Stimulated activated naive CD4-positive, alpha-beta T cell treated with Interleukin-2 at 50 U/mL for 16 hours (primary cell): ENCODE data around the gene FBXL7.

ENCODE experiments used
- DNase-seq: peaks from one replicate; lab custom pipeline; 2025; lab: John Stamatoyannopoulos, UW

FBXL7 gene

DNA sequence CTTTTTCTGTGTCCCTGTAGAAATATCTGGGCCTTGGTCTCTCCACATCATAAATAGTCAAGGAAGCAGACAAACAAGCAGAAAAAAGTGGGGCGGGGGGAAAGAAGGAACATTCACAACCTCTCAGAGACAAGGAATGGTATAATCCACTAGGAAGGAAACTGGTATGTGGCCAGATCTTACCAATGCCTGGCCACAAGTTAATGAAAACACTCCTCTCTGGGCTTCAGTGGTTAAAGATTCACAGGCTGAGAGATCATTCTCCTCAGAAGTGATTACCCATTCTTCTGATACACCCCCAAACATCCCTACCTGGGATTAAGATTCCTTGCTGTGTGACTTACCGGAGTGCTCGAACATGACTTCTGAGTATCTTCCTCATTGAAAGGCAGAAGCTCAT lies 389.0 kb downstream of the FBXL7 start:
- no peak for DNase-seq

DNA sequence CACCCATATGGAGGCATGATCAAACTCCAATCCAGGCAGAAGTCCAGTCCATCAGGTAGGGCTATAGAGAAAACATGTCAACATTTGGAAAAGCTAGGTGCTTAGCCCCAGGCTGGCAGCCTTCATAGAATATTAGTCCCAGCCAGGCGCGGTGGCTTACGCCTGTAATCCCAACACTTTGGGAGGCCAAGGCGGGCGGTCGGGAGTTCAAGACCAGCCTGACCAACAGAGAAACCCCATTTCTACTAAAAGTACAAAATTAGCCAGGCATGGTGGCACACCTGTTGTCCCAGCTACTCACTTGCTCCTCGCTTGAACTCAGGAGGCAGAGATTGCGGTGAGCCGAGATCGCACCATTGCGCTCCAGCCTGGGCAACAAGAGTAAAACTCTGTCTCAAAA lies 393.9 kb downstream of the FBXL7 start:
- DNase-seq = no peak

DNA sequence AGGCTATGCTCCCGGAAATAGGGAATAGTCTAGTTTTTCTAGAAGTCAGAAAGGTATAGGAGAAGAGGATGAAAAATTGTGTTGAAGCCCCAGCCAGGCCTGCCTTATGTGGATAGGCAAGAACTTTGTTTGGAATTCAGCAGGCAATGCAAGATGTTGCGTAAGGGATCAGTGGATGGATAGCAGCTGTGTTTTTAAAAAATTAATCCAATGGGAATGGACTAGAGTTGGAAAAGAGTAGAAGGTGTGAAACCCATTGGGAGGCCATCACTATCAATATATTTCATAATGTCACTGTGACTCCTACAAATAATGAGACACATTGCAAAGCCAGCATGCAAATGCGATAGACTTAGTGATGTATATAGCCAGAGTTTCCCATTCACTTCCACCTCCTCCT lies 397.7 kb downstream of the FBXL7 start:
- no peak for DNase-seq

DNA sequence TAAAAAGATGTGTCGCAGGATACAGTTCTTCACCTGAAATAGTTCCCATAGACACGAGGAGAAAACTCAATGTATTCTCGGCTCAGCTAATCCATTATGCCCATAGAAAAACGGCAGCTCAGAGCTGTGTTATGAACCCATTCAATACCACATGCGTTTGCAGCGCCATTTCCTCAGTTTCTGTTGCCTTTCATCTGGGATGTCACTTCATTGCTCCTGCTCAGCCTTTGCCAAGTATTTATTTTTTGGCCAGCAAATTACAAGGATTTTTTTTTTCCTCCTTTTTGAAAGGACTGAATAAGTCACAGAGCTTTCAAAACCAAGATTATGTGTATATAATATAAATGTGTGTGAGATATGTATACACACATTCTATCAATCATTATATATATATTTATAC lies 398.7 kb downstream of the FBXL7 start:
- no peak for DNase-seq

DNA sequence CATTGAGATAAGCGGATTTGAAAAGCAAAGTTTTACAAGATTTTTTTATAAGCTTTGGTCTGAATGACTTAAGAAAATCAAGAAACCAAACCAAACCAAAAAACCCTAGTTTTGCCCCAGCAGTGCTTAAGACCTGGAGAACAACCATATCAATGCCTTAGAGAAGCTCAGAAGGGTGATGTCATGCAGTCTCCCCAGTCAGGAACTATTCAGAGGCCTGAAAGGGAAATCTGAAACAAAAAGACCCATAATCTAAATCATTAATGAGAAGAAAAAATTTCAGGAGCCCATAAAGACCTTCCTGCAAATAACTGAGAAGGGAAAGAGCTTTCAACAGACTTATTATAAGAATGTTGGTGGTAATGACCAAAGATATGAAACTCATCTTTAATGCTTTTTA lies 399.5 kb downstream of the FBXL7 start:
- no peak for DNase-seq

DNA sequence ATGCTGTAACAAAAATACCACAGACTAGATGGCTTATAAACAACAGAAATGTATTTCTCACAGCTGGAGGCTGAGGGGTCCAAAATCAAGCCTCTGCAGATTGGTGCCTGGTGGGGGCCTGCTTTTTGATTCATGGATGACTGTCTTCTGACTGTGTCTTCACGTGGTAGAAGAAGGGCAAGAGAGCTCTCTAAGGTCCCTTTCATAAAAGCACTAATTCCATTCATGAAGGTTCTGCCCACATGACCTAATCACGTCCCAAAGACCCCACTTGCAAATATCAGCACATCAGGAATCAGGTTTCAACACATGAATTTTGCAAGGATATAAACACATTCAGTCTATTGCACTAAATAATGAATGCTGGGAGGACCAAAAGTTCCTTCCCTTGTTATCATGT lies 401.2 kb downstream of the FBXL7 start:
- no peak for DNase-seq

DNA sequence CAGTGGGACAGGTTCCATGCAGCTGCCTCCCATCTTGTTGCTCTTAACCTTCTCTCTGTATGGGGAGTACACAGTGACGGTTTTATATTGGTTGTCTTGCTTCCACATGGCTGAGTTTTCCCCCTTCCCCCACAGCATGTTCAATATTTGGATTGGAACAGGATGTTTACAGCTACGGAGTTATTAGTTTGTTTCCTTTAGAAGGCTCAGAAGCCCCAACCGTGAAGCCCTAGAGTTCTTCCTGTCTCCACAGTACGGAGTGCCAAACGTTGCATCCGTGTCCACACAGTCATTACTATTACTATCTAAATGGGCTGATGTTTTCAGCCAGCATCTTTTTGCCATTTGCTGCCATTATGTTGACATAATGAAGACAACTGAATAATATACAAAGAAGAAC lies 402.1 kb downstream of the FBXL7 start:
- DNase-seq = no peak

DNA sequence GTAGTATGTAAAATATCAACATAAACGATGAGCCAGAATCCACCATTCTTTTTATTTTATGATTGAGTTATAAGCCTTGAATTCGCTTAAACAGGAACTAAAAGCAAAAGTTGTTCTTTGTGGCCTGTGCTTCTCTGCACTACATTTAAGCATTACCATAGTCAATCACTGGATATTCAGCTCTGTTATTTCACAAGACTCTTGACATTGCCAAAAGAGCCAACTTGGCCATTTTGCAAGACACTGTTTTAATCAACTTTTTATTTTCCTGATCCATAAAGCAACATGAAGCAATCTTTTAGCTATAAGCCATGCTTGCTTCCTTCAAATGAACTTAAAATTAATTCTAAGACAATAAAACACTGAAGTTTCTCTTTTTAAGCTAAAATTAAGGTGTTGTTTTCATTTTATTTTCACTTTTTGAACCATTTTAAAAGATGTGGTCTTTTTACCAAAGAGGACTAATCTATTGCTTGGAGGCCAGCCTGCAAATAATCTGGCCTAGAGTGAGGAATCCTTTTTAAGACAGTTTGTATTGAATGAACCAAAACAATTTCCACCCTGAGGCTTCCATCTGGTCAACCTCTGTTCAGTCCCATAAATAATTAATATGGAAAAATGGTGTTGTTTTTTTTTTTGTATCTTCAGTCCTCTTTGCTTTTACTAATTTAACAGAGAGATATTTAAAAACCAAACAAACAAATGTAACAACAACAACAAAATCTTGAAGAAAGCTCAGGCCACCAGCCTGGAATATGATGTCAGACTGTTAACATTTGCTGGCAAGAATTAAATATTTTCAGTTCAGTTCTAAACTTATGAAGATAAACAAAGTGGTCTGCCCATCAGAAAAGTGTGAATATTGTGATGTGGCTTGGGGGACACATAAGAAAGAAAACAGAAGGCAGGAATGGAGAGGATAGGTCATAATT lies 405.2 kb downstream of the FBXL7 start:
- no peak for DNase-seq

DNA sequence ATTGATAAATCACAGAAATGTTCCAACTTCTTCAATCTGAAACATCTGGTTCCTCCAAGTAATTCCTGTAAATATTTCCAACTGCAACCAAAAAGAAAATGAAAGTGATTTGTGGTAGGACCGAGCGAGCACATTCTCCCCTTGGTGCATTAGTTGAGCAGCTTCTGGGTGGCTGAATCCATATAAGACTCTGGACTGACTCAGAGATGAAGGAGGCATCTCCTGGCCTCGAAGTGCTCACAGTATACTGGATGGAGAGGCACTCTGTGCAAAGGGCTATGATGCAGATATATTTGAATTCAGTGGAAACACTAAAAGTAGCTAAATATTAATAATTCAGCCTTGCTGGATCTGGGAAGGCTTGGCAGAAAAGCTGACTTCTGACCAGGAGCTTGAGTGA lies 414.7 kb downstream of the FBXL7 start:
- no peak for DNase-seq

DNA sequence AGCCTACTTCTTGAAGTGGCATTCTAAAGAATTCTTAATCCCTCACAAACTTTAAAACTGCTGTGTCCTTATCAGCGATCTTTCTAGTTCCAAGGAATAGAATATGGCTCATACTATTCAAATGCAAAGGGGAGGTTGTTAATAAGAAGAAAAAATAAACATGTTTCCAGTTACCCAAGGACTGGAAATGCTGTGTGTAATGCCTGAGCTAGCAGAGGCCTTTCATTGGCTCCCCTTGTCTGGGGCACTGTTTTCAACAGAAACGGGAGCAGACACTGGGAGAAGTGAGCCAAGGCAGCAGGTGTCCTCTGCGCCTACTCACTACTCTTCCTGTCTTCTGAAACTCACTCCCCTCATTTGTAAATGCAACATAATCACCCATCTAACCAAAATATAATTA lies 426.6 kb downstream of the FBXL7 start:
- no peak for DNase-seq

DNA sequence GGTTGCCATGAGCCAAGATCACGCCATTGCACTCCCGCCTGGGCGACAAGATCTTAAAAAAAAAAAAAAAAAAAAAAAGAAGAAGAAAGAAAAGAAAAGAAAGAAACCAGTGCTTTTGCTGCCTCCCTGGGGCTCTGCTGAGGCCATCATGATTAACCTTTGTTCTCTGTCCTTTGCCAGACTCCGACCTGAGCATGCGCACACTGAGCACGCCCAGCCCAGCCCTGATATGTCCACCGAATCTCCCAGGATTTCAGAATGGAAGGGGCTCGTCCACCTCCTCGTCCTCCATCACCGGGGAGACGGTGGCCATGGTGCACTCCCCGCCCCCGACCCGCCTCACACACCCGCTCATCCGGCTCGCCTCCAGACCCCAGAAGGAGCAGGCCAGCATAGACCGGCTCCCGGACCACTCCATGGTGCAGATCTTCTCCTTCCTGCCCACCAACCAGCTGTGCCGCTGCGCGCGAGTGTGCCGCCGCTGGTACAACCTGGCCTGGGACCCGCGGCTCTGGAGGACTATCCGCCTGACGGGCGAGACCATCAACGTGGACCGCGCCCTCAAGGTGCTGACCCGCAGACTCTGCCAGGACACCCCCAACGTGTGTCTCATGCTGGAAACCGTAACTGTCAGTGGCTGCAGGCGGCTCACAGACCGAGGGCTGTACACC lies 427.9 kb downstream of the FBXL7 start:
- DNase-seq = no peak

DNA sequence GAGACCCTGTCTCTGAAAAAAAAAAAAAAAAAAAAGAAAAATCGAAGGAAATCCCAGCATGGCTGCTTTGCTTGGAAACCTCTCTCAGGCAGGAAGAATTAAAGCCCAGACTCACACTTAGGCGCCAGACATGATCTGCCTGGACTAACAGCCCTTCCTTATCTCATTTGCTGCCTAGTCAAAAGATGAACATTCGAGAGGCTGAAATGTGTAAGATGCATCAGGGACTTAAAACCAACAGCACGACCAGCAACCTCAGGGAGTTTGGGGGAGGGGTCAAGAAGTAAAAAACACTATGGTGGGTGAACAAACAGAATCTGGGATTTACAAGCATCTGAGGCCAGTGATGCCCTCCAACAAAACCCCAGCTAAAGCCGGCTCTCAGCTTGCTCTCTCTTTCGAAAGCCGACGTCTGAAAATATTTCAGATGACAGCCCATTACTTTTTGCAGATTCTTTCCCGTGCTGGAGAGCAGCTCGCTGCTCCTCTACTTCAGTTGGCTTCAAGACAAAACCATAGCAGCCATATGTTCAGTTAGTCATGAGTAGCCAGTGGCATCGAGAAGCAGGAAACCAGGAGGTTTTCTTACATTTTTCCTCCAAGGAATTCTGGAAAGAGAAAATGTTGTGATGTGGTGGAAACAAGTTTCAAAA lies 429.8 kb downstream of the FBXL7 start:
- no peak for DNase-seq

DNA sequence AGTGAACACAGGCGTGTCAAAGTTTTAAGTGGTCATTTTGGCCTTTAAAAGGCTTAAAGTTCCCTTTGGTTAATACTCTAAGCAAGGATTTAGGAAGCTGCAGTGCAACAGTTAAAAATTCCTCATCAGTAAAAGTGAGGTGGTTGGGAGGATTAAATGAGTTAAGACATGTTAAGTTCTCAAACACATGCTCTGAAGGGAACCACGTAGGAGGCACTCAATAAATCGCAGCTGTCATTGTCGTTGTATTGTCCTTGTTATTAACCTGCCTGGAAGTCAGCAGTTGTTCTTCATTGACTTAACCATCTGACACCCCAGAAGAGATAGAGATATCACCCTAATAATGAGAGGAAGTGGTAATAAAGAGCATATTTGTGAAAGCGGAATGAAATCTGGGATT lies 432.1 kb downstream of the FBXL7 start:
- no peak for DNase-seq

DNA sequence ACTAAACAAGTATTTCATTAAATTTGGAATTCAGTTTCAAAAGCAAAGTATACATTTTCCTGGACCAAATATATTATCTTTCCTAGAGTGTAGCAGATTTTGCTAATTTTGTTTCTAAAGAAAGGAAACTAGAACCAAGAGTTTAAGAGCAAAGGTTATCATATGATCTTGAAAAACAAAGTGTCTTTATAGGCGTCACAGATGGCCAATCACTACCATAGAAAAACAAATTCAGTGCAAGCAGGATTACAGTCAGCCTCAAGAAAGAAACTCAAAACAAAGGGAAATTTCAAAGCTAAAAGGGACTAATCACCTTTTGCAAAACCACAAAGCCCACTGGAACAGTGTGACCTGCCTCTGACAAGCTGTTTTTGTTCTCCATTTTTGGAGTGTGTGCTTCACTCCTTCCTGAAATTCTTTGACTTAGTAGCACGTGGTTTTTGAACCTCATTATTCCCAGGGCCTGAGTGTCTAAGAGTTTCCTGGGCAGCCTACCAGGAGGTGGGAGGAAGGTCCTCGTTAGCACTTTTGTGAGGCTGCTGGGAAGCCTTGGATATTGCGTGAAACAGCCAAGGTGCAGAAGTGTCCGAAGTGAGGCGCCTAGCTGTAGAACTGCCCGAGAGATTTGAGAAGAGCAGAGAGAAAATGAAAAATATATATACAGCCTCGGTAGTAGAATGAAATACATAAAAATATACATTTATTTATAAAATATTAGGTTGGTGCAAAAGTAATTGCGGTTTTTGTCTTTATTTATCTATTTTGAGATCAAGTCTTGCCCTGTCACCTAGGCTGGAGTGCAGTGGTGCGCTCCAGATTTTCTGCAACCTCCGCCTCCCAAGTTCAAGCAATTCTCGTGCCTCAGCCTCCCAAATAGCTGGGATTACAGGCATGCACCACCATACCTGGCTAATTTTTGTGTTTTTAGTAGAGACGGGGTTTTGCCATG lies 433.6 kb downstream of the FBXL7 start:
- no peak for DNase-seq

DNA sequence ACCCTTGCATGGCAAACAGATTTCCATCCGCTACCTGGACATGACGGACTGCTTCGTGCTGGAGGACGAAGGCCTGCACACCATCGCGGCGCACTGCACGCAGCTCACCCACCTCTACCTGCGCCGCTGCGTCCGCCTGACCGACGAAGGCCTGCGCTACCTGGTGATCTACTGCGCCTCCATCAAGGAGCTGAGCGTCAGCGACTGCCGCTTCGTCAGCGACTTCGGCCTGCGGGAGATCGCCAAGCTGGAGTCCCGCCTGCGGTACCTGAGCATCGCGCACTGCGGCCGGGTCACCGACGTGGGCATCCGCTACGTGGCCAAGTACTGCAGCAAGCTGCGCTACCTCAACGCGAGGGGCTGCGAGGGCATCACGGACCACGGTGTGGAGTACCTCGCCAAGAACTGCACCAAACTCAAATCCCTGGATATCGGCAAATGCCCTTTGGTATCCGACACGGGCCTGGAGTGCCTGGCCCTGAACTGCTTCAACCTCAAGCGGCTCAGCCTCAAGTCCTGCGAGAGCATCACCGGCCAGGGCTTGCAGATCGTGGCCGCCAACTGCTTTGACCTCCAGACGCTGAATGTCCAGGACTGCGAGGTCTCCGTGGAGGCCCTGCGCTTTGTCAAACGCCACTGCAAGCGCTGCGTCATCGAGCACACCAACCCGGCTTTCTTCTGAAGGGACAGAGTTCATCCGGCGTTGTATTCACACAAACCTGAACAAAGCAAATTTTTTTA lies 436.7 kb downstream of the FBXL7 start:
- no peak for DNase-seq

DNA sequence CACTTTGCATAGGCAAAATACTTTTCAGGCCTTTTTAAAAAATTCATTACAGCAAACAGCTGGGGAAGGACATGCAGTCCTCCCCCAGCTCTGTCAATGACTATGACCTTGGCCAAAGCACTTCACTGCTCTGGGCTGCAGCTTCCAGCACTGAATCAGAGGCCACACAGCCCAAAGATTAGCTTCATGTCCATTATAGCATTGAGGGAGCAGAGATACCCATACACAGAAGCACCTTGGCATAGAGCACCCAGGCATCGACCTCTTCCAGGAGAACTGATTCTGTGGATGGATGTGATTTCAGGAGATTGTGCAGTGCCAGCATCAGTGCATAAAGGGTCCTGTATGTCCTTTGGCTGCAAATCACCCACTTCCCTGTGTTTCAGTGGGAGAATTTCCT lies 437.7 kb downstream of the FBXL7 start:
- no peak for DNase-seq

DNA sequence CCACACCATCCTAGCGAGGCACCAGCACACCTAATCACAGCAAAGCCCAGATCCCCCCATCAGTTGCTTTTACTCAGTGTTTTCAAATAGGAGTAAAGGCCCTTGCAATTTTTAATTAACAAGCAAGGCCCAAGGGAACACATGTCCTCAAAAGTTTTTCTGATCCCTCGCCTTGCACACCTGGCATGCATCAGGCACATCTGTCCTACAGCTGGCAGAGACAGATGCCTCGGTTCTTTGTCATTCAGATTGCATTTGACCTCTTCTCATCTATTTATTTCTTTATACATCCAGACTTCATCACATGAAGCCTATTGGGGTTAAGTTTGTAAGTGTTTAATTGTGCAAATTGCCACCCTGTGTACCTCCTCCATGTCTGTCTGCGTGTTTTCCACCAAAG lies 438.2 kb downstream of the FBXL7 start:
- DNase-seq = no peak

DNA sequence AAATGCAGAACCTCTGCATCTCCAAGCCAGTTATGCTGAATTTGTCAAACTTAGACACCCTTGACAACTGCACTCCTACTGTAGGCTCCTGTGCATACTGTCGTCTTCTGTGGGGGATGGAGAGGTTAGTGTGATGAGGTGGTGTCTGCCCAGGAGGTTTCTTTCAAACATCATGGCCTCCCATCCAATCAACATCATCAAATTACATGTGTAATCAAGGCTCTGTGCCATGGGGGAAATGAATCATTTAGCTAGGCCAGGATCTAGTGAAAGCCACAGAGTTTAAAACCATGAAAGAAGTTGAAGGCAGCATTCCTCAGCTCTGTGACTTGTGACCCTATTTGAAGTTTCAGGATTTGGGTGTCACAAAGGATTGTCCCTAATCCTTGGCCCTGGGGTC lies 439.0 kb downstream of the FBXL7 start:
- no peak for DNase-seq

DNA sequence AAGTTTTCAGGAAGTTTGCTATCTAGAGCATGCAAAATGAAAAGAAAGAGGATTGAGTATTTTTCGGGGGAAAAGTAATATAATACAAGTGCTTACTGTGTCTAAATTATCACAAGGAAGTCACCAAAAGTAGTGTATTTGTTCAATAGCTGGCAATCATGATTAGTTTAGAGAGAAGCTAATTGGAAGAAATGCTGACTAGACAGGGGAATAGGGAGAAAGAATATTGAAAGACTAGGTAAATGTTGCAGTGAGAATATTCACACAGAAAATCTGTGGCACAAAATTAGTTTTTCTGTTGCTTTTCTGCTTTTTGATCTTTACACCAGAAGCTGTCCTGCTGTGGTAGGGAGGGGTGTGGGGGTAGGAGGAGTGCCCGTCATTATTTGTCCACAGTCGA lies 440.9 kb downstream of the FBXL7 start:
- no peak for DNase-seq

DNA sequence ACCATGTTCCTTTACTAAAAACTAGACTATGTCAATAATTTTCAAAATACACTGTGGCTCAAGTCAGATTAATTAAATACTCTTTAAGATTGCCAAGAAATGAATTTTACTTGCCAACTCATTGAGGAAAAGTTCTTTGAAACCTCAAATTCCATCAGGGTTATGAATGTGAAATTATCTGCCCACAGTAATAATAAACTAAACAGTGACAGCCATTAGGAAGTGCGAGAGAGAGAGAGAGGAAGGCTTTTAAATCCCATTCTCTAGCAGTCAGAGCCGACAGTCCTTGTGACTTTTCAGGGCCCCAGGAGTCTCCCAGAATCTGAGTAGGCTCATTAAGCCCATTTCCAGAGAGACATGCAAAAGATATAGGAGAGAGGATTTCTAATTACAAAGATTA lies 443.5 kb downstream of the FBXL7 start:
- no peak for DNase-seq

DNA sequence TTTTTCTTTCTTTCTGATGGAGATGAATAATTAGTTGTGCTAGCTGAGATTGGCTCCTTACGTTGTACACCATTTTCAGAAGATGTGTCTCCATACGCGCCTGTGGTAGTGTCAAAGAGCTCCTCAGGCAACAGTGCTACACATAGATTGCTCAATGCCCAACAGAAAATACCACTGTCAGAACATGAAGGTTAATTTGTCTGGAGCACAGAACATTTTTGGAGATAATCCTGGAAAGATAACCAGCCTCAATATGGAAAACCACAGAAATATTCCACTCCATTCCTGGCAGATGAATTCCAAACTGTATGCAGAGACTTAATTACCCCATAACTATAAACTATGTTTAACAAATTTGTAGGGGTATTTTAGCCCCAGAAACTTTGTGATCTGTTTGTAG lies 446.0 kb downstream of the FBXL7 start:
- DNase-seq = no peak
